Activated naive CD4-positive, alpha-beta T cell (primary cell): ENCODE results near the gene AKNA.

Experiments used
- DNase-seq, 4 experiments: peaks; one replicate each; lab custom pipeline; 2025; lab: John Stamatoyannopoulos, UW

AKNA gene, protein sequence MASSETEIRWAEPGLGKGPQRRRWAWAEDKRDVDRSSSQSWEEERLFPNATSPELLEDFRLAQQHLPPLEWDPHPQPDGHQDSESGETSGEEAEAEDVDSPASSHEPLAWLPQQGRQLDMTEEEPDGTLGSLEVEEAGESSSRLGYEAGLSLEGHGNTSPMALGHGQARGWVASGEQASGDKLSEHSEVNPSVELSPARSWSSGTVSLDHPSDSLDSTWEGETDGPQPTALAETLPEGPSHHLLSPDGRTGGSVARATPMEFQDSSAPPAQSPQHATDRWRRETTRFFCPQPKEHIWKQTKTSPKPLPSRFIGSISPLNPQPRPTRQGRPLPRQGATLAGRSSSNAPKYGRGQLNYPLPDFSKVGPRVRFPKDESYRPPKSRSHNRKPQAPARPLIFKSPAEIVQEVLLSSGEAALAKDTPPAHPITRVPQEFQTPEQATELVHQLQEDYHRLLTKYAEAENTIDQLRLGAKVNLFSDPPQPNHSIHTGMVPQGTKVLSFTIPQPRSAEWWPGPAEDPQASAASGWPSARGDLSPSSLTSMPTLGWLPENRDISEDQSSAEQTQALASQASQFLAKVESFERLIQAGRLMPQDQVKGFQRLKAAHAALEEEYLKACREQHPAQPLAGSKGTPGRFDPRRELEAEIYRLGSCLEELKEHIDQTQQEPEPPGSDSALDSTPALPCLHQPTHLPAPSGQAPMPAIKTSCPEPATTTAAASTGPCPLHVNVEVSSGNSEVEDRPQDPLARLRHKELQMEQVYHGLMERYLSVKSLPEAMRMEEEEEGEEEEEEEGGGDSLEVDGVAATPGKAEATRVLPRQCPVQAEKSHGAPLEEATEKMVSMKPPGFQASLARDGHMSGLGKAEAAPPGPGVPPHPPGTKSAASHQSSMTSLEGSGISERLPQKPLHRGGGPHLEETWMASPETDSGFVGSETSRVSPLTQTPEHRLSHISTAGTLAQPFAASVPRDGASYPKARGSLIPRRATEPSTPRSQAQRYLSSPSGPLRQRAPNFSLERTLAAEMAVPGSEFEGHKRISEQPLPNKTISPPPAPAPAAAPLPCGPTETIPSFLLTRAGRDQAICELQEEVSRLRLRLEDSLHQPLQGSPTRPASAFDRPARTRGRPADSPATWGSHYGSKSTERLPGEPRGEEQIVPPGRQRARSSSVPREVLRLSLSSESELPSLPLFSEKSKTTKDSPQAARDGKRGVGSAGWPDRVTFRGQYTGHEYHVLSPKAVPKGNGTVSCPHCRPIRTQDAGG (N-terminal part only)

DNA sequence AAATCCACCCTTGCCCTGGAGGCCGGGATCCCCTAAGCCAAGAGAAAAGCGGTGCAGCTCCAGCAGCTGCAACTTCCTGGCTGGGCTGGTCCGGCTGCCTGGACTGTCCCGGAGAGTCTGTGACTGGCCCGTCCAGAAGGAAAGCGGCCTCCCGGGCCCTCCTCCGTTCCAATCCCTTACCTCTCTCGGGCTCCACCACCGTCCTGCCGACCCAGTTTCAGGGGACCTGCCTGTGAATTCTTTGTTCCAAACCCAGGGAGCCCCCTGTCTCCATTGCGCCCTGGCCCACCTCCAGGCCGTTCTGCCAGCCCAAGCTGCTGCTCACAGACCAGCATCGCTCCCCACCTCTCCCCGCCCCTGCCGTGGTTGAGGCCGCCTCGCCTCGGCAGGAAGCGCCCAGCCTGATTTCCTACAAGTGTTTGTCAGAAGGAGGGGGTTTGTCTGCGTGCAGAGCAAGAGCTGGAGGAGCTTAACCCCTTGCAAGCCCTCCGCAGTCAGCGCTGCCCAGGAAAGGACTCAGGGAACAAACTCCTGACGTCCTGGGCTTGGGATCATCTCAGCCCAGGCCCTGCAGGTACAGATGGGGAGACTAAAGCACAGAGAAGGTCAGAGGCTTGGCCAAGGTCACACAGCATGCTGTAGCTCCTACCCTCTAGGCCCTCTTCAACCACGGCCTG, at the start of gene AKNA:
TSS of gene AKNA (minus strand) at position 303 of the 677 bp plus-strand sequence. CDS start 6,649 bp downstream, outside the sequence.
- DNase-seq, result peak; percentile 25 to 79 (median 64)

DNA sequence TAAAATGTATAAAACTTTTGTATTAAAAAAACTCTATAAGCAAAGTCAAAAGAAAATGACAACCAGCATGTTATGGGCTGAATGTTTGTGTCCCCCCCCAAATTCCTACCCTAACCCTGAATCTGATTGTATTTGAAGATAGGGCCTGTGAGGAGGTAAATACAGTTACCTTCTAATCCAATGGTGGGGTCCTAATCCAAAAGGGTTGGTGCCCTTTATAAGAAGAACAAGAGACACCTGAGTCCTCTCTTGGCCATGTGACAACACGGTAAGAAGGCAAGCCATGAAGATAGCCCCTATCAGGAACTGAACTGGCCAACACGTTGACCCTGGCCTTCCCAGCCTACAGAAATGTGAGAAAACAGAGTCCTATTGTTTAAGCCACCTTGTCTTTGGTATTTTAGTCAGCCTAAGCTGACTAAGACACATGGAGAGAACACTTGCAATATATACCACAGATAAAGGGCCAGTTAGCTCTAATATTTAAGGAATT, 49.7 kb upstream of the AKNA start:
- no peak for DNase-seq

DNA sequence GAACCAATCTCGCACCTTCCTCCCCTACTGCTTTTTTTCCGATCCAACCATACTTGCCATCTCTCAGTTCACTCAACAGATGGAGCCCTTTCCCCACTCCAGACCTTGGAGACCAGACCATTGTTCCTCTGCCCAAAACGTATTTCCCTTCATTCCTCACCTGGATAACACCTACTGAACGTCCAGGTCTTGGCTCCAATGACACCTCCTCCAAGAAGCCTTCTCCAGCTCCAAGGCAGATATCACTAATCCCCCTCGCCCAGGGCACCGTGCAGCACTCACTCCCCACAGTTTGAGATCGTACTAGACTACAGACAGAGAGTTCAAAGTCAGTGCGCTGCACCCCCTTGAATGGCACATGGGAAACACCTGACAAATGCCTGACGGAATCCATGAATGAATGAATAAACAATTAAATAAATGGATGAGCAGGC, 47.1 kb upstream of the AKNA start:
- DNase-seq, result no peak

DNA sequence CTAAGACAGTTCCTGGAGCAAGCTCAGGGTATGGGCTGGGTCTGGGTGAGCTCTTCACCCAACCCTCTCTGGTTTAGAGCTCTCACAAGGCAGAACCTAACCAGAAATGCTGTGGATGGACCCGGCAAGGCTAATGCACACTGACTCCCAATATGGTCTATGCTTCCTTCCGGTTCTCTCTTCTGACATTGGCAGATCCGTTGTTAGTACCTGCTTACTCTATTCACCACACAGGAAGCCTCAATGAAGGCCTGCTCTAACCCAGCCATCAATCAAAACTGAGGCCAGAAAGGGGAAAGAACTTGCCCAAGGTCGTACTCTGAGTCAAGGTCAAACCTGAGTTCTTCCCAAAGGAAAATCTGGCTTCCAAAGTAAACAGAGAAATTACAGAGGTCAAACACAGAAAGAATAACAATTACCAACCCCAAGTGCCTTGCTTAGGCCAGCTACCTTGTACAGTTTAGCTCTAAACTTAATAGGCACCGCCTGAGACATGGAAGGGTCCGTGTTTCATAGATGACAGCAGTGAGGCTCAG, 46.0 kb upstream of the AKNA start:
- no peak for DNase-seq

- no peak for DNase-seq
Observed at GRCh38 chr9:114433086-114433485, 45.3 kb upstream of the AKNA start.

DNA sequence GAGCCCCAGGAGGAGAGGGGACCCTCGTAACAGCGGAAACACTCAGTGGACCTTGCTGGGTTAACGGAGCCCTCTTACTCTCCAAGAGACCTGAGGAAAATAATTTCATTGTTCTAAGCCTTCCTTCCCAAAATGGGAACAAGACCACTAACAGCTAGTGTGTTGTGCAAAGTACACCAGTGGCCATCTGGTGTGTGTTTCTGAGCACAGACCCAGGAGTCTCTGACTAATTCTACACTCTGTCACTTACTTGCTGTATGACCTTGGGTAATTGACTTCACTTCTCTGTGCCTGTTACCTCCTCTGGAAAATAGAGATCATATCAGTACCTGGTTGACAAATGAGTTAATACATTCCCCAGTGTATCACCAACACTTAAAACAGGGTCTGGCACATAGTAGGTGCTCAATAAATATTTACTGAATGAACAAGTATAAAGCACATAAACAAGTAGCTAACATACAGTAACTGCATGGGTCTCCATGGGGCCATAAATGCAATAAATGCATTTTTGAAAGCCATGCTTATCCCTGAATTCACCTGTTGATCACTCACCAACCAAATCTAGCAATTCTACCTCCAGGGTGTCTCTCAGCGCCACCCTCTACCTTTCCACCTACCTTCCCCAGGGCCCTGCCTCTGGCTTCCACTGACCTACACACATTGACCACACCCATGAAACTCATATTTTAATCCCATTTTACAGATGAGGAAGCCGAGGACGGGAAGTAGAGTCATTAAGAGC, 44.7 kb upstream of the AKNA start:
- DNase-seq, result no peak

DNA sequence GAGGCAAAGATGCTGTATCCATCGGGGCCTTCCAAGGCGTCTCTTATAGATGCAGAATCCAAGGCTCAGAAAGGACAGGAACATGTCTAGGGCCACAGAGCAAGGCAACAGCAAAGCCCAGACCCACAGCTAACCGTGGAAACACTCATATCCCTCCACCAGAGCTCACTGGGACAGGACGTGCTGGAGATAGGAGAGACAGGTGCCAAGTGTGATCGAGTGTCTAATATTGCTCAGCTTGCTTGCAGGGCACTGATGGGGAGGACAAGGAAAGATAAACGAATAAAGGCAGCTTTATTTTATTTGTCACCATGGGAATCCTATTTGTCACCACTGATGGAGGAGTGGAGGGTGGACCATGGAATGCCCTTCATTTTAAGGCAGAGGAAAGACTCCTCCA, 44.0 kb upstream of the AKNA start:
- DNase-seq, result no peak

DNA sequence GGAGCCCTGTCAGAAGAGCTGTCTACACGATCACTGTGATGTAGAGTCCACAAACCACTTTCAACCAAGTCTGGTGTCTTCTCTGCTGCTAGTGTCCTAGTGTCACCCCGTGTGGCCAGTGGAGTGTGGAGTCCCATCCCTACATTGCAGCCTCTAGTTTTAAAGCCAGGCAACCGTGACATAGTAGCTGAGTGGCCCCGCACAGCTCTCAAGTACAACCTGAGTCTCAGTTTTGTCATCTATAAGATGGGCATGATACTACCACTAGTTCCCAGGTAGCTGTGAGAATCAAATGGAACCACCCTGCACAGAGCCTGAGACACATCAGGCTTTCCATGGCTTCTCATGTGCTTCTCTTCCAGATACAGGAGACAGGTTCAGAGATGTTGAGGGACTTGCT, 43.2 kb upstream of the AKNA start:
- no peak for DNase-seq

- DNase-seq, result no peak
Observed at GRCh38 chr9:114430457-114430856, 42.7 kb upstream of the AKNA start.

DNA sequence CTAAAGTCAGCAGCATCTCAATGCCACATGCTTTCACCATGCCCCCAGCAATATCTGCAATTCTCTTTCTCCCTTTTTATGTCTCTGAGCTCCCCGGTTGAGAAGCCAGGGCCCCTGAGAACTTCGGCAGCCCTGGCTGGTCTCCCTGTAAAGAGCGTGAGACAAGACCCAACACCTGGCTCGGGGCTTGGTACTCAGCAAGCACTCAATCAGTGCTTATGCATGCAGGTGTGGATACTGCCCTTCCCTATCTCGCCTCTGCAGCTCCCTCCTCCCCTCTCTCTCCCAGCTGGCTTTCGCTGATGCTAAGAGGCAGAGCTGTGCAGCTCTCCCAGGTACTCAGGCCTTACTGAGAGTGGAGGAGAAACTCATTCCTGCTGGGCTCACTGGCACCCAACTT, 41.7 kb upstream of the AKNA start:
- DNase-seq, result no peak

GRCh38 chr9:114428466-114428865, 40.7 kb upstream of the AKNA start:
- no peak for DNase-seq

- DNase-seq, result no peak
Observed at GRCh38 chr9:114427644-114428043, 39.9 kb upstream of the AKNA start.

DNA sequence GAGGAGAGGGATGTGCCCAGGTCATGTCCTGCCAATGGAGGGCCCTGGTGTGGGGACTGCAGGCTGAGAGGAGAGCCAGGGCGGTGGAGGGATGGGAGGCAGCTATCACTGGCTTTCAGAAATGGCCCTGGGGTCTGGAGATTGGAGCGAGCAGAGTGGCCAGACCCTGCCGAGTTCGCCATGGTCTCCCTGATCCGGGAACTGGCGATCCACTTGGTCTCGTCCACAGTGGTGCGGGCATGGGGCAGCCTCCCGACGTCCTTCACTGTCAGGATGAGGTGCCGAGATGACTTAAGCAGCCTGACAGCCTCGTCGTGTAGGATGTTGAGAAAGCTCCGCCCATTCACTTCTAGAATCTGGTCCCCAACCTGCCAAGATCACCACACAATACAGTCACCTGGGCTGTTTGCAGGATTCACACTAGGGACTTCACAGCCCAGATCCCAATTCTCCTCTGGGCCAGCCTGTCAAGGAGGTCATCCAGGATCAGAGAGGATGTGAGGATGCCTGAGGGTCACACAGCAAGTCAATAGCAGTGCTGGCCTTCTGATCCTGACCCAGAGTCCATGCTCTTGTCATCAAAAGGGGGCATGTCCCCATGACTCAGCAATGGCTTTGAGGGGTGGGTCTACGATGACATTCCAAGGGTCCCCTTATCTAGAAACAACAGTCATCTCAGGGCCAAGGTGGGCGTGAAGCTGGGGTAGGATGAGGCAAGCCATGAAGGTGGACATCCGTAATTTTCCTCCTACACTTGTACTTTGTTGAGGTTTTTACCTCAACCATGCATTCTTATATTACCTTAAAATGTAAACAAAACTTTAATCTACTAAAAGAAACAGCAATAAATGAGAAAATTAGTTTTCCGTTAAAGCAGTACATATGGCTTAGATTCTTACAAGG, 38.5 kb upstream of the AKNA start:
- DNase-seq, result no peak

DNA sequence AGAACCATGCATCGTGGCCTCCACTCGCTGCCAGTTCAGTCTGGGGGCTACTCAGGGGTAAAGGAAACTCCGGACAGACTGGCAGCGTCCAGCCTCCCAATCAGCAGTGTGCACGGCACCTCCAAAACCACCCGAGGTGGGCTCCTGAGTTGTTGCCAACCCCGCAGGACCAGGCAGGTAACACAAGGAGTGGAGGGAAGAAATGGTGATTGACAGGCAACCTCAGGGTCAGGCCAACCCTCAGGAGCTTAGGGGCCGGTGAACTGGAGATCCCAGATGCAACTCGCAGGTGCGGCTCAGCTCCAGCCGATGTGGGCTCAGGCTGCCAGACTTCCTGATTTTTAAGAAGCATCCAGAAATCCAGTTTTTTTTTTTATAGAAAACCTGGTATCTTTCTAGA, 37.3 kb upstream of the AKNA start:
- no peak for DNase-seq

- no peak for DNase-seq
Observed at GRCh38 chr9:114424126-114424525, 36.3 kb upstream of the AKNA start.

DNA sequence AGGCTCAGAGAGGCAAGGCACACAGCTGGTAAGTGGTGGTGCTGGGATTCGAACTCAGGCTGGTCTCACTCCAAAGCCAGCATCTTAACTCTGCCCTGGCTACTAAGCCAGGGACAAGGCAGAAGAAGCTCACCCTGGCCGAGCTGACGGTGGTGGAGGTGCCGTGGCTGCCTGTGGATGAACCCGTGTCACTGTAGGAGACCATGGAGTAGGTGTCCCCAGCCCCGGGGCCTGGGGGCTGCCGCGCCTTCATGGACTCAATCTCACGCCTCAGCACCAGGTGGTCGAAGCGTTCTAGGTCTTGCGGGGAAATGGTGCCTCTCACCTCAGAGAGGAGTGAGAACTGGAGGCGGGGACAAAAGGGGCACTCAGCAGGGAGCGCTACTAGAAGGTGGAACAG, 35.4 kb upstream of the AKNA start:
- no peak for DNase-seq

DNA sequence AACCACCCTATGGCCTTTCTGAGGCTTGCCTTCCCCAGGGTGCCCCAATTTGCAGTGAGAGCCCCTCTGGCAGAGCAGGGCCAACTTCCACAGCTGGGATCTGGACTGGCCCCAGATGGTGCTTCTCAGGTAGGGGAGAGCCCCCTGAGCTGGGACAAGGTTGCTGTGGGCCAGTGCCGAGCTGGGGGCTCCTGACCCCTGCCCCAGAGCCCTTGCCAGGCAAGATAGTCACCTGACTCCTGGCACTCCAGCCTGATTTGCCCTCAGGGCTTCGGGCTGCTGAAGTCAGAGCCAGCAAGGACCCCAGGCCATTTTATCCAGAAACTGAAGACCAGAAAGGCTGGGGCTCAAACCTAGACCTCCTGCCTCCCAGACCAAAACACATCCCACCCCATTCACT, 33.4 kb upstream of the AKNA start:
- DNase-seq, result no peak

- no peak for DNase-seq
Observed at GRCh38 chr9:114419796-114420195, 32.0 kb upstream of the AKNA start.

GRCh38 chr9:114418053-114418452, 30.3 kb upstream of the AKNA start:
- DNase-seq, result no peak
